ENCODE data around the gene CYLD.

DNA sequence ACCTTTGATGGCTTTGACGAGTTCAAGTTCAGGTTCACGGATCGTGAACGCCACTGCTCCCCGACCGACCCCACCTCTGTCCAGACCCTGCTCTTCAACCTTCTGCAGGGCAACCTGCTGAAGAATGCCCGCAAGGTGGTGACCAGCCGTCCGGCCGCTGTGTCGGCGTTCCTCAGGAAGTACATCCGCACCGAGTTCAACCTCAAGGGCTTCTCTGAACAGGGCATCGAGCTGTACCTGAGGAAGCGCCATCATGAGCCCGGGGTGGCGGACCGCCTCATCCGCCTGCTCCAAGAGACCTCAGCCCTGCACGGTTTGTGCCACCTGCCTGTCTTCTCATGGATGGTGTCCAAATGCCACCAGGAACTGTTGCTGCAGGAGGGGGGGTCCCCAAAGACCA is 30.8 kb upstream of the CYLD start:
- TF ChIP-seq CTCF (conservative IDR thresholded peaks at IDR 0.05; ENCODE audit: low read length): no peak
- TF ChIP-seq EZH2phosphoT487 (IDR thresholded peaks at IDR 0.05; ENCODE audit: borderline replicate concordance, low read depth, low read length): no peak
